Activated T-helper 1 cell treated with anti-CD3 and anti-CD28 coated beads, Interleukin-2, amount 50 U/mL, for 16 hours (primary cell): Measurements from ENCODE around the gene AR.

Experiments
- DNase-seq, 2 donors: peaks; one replicate each; pipeline ENCODE4 v3.0.0-alpha.2; 2020; ENCODE audit warnings: low read depth in 1 of 2, low spot score in 1 of 2

Gene AR

DNA sequence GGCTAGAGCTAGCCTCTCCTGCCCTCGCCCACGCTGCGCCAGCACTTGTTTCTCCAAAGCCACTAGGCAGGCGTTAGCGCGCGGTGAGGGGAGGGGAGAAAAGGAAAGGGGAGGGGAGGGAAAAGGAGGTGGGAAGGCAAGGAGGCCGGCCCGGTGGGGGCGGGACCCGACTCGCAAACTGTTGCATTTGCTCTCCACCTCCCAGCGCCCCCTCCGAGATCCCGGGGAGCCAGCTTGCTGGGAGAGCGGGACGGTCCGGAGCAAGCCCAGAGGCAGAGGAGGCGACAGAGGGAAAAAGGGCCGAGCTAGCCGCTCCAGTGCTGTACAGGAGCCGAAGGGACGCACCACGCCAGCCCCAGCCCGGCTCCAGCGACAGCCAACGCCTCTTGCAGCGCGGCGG is at the start of gene AR:
AR (plus strand) TSS at position 204 of the 400 bp plus-strand sequence. CDS start 1,126 bp downstream, outside the sequence.
- no peak for DNase-seq

GRCh38 chrX:67500617-67501016 is 43.2 kb upstream of the AR start:
- no peak for DNase-seq

DNA sequence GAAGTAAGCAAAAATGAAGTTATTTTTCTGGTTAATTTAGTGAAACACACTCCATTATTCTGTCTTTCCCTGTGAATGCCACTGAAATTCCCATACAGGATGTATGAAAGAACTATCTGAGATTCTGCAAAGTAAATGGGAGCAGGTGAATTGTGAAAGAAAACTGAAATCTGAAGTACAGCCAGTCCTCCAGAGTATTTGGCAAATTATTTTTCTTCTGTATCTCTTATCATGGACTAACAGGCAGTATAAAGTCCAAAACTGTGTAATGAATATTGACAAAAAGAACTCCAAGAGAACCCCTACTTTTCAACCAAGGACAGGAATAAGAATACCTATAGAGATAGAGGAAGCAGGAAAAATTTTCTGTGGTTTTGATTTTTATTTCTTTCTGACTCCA is 40.8 kb upstream of the AR start:
- DNase-seq: no peak

GRCh38 chrX:67503453-67503852 is 40.4 kb upstream of the AR start:
- no peak for DNase-seq

- no peak for DNase-seq
Observed at GRCh38 chrX:67520671-67521070, 23.1 kb upstream of the AR start.

DNA sequence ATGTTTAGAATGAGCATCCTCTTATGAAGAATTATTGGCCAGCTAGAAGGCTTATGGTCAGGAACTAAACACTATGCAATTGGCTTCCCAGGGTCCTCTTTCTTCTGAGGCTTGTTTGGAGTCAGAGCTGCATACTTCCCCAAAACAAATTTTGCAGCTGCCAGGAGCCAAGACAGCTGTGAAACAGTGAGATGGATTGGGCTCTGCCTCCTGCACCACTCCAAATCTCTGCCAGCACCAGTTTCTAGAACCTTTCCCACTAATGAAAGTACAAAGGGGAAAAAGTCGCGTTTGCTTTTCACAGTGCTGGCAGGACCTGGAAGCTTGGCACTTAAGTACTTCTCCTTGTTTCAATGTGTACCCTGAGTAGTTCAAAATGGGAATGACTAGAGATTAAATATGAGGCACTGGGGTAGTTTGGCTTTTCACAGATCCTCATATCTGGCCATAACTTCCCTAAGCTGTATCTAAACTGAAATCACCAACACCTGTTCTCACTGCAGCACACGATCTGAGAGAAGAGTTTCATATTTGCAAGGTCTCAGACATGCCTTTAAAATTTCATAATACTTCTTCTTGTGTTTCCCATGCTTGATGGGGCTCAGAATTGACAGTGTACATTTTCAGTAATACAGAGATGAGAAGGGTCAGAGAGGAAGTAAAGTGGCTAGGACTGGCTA is 20.7 kb upstream of the AR start:
- no peak for DNase-seq

GRCh38 chrX:67523932-67524331 is 19.9 kb upstream of the AR start:
- no peak for DNase-seq

GRCh38 chrX:67524428-67524827 is 19.4 kb upstream of the AR start:
- no peak for DNase-seq

DNA sequence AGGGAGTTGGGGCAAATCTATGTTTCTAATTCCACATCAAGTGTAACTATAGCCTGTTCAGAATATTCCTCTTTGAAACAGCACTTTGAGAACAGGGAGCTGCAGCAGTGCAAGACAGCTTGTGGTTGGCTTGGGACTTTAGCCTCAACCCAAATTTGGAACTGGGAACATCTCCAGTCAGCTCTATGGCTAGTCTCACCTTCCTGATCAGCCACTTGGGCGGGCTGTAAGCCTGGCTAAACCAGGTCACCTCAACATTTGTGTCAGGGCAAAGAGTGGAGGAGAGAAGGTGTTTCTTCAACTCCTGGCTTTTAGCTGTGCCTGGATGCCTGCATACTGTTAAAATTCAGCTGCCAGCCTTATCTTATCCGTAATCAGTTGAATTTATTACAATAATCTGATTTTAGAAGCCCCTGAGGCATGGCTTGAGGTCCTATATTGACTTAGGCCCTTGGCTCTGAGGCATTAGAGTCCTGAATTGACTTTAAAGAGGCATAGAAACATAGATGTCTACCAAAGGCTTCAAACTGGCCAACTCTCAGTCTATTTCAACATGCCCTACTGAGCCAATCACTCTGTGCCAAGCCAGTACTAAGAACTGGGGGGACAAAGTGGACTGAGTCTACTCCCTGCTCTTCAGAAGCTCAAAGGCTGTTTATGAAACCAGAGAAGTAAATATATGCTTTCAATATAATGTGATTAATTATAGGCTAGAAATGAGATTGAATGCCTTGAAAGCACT is 18.7 kb upstream of the AR start:
- no peak for DNase-seq

DNA sequence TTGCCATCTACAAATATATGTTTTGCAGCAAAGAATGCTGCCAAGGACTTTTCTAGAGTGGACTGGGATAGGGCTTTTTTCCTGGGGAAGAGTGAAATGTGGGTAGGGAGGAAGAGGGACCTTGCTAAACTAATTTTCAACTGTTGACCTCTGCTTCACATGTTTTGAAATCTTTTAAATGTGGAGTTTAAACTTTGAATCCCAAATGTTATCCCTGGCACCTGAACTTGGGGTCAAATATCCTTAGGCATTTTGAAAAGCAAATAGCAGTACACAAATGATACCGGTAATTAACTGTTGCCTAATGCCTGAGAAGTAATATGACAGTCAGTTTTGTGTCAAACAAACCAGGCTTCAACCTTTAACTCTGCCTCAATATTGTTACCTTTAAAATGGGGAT is 7.3 kb upstream of the AR start:
- no peak for DNase-seq

- DNase-seq: no peak
Observed at GRCh38 chrX:67538383-67538782, 5.4 kb upstream of the AR start.

GRCh38 chrX:67544281-67545035 is 637 bp downstream of the AR start:
- DNase-seq: no peak

DNA sequence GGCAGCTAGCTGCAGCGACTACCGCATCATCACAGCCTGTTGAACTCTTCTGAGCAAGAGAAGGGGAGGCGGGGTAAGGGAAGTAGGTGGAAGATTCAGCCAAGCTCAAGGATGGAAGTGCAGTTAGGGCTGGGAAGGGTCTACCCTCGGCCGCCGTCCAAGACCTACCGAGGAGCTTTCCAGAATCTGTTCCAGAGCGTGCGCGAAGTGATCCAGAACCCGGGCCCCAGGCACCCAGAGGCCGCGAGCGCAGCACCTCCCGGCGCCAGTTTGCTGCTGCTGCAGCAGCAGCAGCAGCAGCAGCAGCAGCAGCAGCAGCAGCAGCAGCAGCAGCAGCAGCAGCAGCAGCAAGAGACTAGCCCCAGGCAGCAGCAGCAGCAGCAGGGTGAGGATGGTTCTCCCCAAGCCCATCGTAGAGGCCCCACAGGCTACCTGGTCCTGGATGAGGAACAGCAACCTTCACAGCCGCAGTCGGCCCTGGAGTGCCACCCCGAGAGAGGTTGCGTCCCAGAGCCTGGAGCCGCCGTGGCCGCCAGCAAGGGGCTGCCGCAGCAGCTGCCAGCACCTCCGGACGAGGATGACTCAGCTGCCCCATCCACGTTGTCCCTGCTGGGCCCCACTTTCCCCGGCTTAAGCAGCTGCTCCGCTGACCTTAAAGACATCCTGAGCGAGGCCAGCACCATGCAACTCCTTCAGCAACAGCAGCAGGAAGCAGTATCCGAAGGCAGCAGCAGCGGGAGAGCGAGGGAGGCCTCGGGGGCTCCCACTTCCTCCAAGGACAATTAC is 1.4 kb downstream of the AR start:
- DNase-seq: no peak

DNA sequence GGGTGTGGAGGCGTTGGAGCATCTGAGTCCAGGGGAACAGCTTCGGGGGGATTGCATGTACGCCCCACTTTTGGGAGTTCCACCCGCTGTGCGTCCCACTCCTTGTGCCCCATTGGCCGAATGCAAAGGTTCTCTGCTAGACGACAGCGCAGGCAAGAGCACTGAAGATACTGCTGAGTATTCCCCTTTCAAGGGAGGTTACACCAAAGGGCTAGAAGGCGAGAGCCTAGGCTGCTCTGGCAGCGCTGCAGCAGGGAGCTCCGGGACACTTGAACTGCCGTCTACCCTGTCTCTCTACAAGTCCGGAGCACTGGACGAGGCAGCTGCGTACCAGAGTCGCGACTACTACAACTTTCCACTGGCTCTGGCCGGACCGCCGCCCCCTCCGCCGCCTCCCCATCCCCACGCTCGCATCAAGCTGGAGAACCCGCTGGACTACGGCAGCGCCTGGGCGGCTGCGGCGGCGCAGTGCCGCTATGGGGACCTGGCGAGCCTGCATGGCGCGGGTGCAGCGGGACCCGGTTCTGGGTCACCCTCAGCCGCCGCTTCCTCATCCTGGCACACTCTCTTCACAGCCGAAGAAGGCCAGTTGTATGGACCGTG is 2.2 kb downstream of the AR start:
- no peak for DNase-seq

DNA sequence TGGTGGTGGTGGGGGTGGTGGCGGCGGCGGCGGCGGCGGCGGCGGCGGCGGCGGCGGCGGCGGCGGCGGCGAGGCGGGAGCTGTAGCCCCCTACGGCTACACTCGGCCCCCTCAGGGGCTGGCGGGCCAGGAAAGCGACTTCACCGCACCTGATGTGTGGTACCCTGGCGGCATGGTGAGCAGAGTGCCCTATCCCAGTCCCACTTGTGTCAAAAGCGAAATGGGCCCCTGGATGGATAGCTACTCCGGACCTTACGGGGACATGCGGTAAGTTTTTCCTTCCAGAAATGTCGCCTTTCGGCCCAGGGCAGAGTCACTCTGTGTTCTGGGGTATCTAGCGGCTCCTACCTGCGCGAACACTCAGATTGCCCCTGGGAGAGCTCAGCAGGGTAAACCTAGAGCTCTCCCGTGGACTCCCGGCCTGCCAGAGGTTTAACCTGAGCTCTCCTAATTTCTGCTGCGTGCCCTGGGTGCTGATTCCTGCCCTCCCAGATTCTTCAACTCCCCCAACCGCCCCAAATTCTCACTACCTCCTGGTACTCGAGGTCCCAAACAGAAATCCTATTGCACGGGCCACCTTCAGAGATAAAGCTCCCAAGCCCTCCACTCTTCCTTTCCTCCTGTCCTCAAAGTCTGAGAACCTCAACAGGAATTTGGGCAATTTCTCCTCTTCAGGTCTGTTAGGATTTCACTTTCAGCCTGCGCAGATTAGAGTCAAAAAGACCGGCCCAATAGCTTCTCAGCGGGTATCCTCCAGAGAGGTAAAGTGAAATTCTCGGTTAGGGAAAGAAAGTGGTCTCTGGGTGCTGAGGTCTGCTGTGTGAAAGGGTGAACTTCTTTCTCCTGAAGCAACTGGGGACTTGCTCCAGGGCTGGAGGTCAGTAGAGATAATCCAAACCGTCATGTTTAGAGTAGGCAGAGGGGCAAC is 2.9 kb downstream of the AR start:
- no peak for DNase-seq

DNA sequence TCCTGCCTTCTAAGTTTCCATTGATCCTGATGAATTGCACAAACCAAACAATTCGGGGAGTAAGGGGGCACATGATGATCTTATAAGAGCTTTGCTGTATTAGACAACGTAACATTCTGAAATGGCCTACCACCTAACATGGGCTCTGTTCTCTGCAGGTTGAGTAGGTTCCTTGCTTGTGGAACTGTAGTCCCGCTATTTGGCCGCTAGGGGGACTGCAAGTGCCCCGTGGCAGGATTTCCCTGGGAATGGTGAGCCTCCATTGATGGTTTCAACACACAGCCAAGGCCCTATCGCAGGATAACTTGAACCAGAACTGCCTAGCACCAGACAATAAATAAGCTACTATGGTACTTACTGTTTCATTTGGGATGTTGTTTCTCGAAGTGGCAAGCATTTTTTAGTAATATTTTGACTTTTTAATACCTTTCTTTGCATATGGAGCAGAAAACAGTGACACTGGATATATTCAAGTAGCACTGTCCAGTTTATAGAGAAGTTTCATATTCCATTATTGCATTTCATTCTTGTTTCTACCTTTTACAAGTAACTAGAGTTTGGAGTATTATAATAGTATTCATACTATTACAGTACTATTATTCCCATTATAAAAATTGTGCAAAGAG is 11.9 kb downstream of the AR start:
- no peak for DNase-seq

- DNase-seq: no peak
Observed at GRCh38 chrX:67558267-67558666, 14.4 kb downstream of the AR start.

DNA sequence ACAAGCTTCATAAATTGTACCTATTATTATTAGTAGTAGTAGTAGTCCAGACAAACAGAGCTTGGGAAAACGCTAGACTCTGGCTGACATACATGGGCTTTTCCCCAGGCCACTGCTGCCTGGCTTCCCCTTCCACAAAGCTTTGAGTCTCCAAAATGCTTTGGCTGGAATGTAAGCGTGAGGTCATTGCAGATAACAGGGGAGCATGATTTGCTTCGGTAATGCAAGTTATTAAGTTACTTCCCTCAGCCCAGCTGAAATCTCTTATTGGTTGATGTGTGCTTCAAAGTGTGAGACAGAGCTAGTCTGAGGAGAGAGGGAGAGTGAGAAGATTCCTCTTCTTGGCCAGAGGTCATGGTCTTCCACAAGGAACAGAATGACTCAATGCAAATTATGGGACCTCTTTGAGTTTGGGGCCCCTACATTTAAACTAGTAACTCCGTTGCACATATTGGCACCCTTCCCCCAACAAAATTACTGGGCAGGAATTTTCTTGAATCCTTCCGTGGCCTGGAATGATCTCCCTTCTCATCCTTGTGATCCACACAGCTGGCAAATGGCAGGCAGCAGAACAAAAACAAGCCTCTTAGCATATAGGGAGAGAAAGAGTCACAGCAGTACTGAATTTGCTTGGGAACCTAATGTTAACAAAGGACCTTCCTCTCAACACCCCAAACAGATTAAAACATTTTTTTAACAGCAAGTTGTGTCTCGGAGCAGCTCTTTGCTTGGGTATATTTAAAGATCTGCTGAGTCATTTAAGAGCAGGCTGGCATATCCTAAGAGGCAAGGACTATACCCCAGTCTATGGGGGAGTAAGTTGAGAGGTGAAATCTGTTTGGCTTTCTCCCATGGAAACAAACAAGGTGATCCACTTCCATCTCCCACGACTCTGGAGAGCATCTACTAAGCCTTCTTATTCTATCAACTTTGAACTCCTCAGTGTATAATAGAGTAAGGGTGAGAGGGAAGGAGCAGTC is 19.9 kb downstream of the AR start:
- DNase-seq: no peak
